Keratinocyte (primary cell): ENCODE data around the gene ZNF547.

Experiments
- EZH2 ChIP-seq: IDR thresholded peaks from one replicate; pipeline ENCODE4 v1.6.1; 2012; ENCODE audit warnings: inconsistent platforms, mild to moderate bottlenecking, low read length, moderate library complexity
- TF ChIP-seq, protein P1 (sequence below), 3 experiments: IDR thresholded peaks in 1 of 3; conservative IDR thresholded peaks in 1 of 3; optimal IDR thresholded peaks in 1 of 3; 2 replicates in 2 of 3; 3 replicates in 1 of 3; pipeline versions ENCODE3 to v1.5.1; 2011; ENCODE audit warnings: low read length in 3 of 3, mild to moderate bottlenecking in 3 of 3, moderate library complexity in 2 of 3, control low read depth in 1 of 3, inconsistent platforms in 1 of 3; ENCODE audit not compliant: insufficient read depth in 2 of 3; ENCODE audit errors: extremely low read depth in 1 of 3

DNA sequence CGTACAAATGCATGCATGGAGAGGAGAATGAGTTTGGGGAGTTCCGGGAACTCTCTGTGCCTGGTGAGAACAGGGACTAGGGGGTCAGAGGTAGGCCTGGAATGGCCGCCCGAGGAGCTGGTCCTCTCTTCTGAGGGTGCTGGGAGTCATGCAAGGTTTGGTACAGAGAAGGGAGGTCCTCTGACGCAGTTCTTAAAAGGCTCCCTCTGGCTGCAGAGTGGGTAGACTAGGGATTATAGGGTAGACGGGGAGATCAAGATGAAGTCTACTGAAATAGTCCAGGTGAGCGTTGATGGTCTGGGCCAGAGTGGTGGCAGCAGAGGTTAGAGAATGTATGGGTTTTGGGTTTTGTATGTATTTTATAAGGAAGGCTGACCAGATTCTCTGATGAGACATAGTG, 11.5 kb upstream of the ZNF547 start:
- TF ChIP-seq, protein P1, sequence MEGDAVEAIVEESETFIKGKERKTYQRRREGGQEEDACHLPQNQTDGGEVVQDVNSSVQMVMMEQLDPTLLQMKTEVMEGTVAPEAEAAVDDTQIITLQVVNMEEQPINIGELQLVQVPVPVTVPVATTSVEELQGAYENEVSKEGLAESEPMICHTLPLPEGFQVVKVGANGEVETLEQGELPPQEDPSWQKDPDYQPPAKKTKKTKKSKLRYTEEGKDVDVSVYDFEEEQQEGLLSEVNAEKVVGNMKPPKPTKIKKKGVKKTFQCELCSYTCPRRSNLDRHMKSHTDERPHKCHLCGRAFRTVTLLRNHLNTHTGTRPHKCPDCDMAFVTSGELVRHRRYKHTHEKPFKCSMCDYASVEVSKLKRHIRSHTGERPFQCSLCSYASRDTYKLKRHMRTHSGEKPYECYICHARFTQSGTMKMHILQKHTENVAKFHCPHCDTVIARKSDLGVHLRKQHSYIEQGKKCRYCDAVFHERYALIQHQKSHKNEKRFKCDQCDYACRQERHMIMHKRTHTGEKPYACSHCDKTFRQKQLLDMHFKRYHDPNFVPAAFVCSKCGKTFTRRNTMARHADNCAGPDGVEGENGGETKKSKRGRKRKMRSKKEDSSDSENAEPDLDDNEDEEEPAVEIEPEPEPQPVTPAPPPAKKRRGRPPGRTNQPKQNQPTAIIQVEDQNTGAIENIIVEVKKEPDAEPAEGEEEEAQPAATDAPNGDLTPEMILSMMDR (optimal IDR thresholded peaks at IDR 0.05 in 1 of 3, IDR thresholded peaks at IDR 0.05 in 1 of 3, conservative IDR thresholded peaks at IDR 0.05 in 1 of 3; ENCODE audit: extremely low read depth in 1 of 3, insufficient read depth in 2 of 3, low read length in 3 of 3): peak; percentile 25 to 32 (median 30)
- no peak for TF ChIP-seq EZH2
